ENCODE data around the gene OR52I1.

The OR52I1 gene

DNA sequence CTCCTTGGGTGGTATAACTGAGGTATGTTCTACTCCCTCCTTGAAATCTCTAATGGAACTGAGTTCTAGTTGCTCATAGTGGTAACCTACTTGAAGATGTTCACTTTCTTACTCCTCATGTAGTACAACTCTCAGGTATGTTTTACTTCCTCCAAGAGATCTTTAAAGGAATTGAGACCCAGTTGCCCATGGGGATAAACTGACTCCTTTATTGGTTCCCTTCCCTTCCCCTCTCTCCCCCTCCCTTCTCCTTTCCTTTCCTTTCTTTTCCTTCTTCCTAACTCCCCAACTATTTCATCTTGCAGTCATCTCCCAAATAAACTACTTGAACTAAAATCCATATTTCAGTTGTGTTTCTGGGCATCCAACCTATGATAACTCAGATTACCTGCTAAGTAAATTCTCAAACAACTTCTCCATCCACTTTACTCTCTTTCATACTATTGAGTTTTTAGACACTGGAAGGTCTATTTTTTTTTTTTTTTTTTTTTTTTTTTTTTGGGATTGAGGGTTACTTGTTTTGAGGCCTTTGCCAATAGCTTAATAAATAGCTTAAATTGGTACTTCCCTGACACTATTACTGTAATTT, 22.1 kb downstream of the OR52I1 start:
- no peak for DNase-seq

DNA sequence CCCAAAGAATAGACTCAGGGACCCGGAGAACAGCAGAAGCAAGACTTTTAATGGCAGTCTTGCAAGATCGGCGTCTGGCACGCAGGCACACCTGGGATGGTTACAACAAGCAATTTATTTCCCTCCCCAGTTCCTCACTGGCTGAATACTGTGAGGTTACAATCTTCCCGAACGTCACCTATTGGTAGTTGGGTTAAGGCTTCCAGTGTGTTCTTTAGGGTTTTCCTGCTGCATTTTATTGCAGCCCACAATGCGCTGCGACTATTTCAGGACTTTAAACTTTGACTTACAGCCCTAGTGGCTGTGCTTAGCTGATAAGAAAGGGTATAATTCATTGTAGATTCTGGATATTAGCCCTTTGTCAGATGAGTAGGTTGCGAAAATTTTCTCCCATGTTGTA, 25.7 kb downstream of the OR52I1 start:
- DNase-seq = no peak

DNA sequence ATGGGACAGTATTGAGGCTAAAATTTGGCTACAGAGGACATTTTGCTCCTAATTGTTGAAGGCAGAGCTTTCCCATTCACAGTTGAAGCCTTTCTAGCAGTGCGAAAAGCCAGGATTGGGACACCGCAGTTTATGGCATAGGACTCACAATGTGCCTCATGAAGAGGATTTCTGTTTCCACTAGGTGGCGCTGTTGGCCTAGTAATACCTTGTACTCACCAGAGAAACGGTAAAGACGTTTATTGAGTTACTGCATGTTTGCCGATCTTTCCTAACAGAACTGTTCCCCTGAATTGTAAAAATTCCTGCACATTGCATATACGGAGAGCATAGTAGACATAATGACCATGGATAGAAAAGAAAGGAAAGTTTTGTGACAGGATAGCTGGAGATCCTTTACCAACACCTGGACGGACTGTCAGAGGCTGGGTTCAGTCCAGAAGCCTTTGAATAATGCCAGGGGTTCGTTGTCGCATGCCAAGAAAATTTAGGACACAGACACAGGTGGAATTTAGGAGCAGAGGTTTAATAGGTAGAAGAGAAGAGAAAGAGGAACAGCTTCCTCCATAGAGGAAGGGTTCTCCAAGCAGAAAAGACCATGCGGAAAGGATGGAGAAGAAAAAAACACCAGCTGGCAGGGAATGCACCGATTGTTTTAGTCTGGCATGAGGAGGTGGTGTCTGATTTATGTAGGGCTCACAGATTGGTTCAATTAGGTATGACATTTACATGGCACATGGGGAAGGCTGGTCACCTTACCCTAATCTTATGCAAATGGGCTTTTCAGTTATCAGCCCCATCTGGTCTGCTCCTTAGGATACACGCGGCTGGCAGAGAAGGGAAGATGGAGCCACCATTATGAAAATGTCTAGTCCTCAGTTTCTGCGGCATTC, 32.6 kb downstream of the OR52I1 start:
- peak; percentile 83 for DNase-seq

DNA sequence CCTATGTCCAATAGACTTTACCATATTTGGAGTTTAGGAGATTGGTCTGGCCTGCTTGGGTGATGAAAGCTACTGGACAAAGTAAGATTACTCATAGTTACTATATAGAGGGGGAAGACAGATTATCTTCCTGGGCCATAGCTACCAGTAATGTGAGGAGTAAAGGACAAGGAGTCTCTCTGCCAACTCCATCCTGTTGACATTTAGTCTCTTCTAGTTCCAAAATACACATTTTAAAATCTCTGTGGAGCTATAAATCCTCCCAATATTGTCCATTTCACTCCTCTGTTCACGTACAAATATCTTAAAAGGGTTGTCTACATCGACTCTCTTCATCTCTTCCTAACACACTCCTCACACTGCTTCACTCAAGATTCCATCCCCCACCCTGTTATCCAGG, 42.3 kb downstream of the OR52I1 start:
- no peak for DNase-seq

DNA sequence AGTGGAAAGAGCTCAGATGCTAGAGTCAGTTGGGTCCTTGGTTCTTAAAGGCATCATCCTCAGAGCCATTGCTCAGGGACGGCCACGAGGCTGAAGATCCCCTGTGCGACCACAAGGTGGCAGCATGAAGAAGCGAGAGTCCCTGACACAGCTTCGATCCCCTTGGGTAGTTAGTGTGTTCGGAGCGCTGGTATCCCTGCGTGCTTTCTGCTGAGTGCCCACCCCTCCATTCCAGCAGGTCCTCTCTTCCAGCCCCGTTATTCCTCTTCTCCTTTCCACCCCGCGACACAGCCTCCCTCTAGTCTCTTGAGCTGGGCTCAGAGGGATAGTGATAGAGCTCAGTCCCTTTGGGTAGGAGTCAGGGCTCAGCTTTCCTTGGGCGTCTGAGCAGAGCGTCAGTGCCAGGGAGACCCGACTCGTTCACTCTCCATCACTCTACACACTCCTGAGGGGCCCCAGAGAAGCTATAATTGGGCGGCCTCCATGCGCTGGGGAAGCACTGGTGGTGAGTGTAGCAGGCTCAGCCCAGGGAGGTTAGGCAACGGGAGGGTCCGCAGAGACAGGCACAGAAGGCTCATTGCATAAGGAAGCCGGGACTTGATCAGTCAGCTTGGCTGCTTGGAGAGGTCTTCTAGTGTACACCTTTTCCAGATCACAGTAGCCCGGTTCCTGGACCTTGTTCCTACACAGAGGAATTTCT, 43.3 kb downstream of the OR52I1 start, which contains the start of gene OR51D1:
OR51D1 (plus strand) TSS at position 516 of the 700 bp plus-strand sequence. CDS start 2,314 bp downstream, outside the sequence.
- DNase-seq = peak; percentile 64

DNA sequence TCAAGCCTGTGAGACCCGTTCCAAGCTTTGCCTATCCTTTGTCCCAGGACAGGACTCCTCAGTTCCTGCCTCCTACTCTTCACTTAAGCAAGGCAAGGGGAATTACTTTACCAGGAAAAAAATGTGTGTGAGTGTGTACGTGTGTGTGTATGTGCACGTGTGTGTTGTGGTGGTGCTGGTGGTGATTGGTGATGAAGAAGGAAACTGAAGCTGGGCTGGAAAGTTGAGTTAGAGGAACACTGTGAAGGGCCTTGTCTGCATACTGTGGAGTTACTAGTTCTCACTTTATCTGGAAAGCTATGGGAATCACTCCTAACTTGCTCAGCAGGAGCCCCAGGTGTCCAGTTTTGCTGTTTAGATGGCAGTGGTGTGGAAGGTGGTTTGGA, 43.8 kb downstream of the OR52I1 start:
- no peak for DNase-seq

DNA sequence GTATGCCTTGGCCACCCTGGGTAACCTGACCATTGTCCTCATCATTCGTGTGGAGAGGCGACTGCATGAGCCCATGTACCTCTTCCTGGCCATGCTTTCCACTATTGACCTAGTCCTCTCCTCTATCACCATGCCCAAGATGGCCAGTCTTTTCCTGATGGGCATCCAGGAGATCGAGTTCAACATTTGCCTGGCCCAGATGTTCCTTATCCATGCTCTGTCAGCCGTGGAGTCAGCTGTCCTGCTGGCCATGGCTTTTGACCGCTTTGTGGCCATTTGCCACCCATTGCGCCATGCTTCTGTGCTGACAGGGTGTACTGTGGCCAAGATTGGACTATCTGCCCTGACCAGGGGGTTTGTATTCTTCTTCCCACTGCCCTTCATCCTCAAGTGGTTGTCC, 46.1 kb downstream of the OR52I1 start:
- DNase-seq = no peak

DNA sequence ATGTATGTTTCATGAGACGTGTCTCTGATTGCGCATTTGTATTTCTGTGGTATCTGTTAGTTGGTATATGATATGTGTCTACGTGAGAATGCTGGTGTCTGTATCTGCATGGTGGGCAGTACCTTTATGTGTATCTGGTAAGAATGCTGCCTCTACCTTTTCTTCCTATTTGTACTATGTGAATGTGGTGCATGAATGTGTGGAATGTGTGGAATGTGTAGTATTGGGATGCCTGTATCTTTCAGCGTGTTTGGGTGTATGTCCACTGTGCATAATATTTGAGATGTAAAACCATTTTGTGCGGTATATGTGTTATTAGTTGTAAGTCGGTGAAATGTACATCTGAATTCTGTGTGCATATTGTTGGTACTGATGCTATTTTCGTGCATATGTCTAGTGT, 47.7 kb downstream of the OR52I1 start:
- no peak for DNase-seq

DNA sequence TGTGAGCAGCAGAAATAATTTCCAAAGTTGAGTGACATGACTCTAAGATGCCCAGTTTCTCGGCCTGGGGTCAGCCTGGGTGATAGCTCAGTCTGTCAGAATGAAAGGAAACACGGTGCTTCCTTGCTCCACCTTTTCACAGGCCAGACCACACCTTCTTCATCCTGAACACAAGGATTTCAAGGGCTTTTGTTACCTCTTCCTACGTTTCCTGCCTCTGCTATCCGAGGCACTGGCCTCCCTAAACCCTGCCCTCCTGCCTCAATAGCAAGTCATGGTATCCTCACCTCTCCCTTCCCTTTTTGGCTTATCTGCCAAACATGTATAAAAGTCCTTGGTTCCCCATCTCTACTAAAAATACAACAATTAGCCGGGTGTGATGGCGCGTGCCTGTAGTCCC, 48.2 kb downstream of the OR52I1 start:
- no peak for DNase-seq

DNA sequence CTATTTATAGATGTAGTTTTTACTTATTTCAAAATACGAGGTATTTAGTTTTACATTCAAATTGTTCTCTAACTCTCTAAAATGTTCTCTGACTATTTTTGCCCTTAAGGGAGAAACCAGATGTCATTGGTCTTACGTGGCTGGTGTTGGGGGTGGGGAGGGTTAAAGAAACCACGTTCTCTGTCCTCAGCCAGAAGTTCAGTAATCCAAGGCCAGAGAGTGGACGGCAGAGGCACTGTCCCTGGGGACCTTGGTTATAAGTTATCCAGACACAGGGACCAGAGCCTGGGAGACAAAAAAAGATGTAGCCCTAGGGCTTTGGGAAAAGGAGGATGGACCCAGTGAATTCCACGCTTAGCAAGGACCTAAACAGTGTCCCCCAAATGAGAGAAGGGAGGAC, 49.2 kb downstream of the OR52I1 start:
- no peak for DNase-seq

DNA sequence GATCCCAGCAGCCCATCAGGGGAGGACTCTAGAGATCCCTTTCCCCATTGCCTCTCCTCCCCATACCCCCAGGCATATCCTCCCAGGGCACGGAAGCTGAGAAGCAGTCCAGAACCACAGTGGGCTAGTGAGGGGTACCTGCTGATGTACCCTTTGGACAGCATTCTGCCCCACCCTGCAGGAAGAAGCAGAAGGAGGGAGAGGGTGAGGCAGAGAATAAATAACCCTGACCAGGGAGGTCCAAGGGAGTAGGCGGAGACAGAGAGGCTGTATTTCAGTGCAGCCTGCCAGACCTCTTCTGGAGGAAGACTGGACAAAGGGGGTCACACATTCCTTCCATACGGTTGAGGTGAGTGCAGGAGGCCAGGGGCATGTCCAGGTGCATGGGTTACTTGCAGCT, 49.8 kb downstream of the OR52I1 start, which contains the start of gene OR51E1:
OR51E1 (plus strand) TSS at position 301 of the 400 bp plus-strand sequence. CDS start 8,545 bp downstream, outside the sequence.
- DNase-seq = no peak

DNA sequence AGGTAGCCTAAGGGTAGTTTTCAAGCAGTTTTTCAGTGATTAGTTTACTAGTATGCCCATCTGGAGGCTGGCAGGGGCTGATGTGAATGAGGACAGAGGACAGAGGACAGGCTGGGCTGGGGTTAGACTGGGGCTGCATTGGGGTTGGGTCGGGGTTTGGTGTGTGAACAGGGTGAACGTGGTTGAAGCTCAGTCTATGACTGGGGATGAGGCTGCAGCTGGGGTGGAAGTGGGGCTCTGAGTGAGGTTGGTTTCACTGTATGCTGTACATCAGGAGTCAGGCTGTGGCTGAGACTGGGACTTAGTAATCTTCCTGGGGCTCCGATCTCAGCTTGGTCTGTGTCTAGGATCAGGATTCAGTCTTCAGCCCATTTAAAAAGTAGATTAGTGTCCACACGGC, 50.4 kb downstream of the OR52I1 start:
- no peak for DNase-seq

Measured in NCI-H2029 (cell line).